K562 treated with DMSO at 1 percent for 4 hours (cell line): Measurements from ENCODE around the gene KPTN. TPM values are rescaled to one million over a fixed set of nuclear protein-coding genes. Genes with fewer than 3 reads are reported as not detected.

Source experiments
- total RNA-seq: library from RNA; unstranded; fragments of 300-600 nt; gene quantifications from 2 replicates; pipeline ENCODE4 v1.2.3, GENCODE V29; 2022; ENCODE audit not compliant: insufficient read depth

KPTN gene
- total RNA-seq, result 8.1 and 10.2 TPM in 2 replicates

DNA sequence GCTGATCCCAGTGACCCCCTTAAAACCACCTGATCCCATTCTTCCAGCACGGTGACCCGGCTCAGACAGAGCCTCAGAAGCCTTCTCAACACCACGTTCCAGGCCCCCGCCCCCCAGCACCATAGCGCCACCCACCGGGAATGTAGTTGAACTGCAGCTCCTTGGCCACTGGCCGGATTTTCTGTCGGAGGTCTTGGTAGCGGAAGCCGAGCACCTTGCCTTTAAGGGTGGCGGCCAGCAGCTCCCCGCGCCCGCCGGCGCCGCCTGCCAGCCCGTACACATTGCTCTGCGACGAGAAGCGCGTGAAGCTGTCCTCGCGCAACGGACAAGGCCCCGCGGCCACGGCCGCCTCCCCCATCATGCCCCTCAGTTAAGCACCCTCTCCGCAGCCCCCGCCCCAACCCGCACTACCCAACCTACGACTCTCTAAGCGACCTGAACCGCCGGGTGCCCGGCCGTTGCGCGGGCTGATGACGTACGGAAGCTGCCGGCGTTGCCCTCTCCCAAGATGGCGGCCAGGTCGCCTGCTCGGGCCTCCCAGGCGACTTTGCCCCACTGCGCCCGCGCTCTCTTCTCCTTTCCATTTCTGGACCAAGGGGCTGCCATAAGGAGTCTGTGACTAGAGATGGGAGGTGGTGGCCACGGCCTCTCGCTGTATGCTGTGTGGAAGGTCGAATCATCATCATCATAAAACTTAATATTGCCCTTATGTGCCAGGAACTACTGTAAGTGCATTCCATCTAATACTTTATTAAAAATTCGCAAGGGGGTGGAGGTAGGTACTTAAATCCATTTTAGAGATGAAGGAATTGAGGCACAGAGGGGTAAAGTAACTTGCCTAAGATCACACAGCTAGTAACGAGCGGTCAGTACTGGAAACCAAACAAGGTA is at the start of gene KPTN:
TSS of gene KPTN (minus strand) at position 420 of the 891 bp plus-strand sequence. CDS start at position 361, 59 bp downstream.

DNA sequence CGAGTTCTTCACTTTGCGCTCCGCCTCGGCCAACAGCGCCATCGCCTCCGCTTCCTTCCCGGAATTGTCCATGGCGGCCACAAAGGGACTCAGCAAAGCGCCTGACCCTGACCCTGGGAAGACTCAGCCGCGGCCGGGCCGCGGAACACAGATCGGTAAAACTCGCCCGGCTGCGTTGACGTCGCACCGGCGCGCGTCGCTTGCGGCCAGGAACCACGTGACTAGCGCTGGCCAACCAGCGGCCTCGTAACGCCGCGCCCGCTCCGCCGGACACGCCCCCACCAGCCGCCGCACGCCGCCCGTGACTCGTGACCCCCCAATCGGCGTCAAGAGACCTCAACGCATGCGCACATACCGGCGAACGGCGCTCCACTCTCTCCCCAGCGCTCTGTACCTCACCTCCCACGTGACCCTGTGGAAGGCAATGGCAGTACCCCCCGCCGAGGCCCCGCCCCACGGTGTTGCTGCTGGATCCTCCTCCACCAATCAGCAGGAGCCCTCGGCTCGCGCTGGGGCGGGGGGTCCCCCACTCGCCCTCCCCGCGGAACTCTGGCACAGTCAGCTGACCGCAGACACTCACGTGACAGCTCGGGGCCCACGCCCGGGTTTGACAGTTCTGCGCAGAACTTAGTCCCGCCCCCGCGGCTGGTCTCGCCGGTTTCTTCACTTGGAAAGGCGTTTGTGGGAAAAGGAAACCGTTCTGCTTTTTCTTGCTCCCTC is 31.0 kb upstream of the KPTN start, which contains the start of gene NAPA:
TSS of gene NAPA (minus strand) at position 195 of the 720 bp plus-strand sequence. CDS start at position 72, 123 bp downstream.

DNA sequence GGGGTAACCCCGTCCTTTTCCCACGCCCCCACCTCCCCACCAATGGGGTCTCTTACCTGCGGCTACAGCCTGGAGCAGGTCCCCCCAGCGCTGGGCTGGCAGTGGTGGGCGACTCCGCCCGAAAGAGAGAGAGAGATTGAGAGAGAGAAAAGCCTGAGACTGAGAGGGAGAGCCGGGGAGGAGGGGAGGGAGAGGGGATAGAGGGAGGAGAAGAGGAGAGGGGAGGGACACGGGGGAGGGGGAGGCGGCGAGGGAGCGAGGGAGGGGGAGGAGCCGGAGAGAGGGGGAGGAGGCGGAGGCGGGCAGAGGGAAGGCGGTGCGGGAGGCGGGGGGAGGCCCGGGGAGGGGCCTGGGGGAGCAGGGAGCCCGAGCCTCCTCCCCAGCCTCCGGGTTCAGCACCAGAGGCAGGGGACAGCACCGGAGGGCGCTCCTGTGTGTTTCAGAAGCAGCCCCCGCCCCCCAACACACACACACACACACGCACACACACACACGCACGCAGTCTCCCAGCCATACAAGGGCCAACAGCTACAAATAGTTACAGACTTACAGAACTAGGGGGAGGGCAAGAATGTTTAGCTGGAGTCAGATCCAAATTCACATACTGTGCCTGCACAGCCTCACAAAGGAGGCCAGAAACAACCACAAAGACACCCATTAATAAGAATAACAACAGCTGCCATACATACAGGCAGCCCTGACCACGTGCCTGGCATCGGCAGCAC is 12.1 kb downstream of the KPTN start, which contains the start of gene SLC8A2:
TSS of gene SLC8A2 (minus strand) at position 161 of the 725 bp plus-strand sequence. CDS start 5,490 bp downstream, outside the sequence.

Other genes with a start within 250 kb of the KPTN start
- 14.4 and 18.8 TPM in 2 replicates for gene CCDC9, start 227.7 kb downstream of the KPTN start, total RNA-seq
- gene INAFM1, start 209.3 kb downstream of the KPTN start, total RNA-seq, result 25.4 and 26.1 TPM in 2 replicates
- gene C5AR1, start 174.4 kb downstream of the KPTN start, total RNA-seq, result 0.91 and 1.3 TPM in 2 replicates
- not detected in 2 replicates for gene C5AR2, start 152.0 kb downstream of the KPTN start, total RNA-seq
- gene DHX34, start 134.9 kb downstream of the KPTN start, total RNA-seq, result 11.3 and 12.0 TPM in 2 replicates
- gene MEIS3, start 64.7 kb downstream of the KPTN start, total RNA-seq, result 2.9 and 5.6 TPM in 2 replicates
- gene SLC8A2, start 12.3 kb downstream of the KPTN start, total RNA-seq, result 0.24 TPM in 1 of 2 replicates, not detected in the other
- 134 and 135 TPM in 2 replicates for gene NAPA, start 30.8 kb upstream of the KPTN start, total RNA-seq
- gene ZNF541, start 88.9 kb upstream of the KPTN start, total RNA-seq, result 0.44 and 0.96 TPM in 2 replicates
- gene BICRA, start 124.9 kb upstream of the KPTN start, total RNA-seq, result 4.8 and 12.1 TPM in 2 replicates
- 21.0 and 25.2 TPM in 2 replicates for gene EHD2, start 229.2 kb upstream of the KPTN start, total RNA-seq